ENCODE data around the gene VPS18. TPM values are rescaled to one million over a fixed set of nuclear protein-coding genes. Genes with fewer than 3 reads are reported as not detected.

The VPS18 gene
- total and polyA plus RNA-seq, 2 donors (not counting 3 experiments of a cell fraction or from before 2014, with no cell fraction given): 29.3 to 32.8 TPM

DNA sequence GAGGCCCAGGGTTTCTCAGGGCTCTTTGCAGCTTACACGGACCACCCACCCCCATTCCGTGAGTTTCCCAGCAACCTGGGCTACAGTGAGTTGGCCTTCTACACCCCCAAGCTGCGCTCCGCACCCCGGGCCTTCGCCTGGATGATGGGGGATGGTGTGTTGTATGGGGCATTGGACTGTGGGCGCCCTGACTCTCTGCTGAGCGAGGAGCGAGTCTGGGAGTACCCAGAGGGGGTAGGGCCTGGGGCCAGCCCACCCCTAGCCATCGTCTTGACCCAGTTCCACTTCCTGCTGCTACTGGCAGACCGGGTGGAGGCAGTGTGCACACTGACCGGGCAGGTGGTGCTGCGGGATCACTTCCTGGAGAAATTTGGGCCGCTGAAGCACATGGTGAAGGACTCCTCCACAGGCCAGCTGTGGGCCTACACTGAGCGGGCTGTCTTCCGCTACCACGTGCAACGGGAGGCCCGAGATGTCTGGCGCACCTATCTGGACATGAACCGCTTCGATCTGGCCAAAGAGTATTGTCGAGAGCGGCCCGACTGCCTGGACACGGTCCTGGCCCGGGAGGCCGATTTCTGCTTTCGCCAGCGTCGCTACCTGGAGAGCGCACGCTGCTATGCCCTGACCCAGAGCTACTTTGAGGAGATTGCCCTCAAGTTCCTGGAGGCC, 5.4 kb downstream of the VPS18 start:
- intact Hi-C loops (cut with micrococcal nuclease): loop anchor here (10.0 kb wide), 1 partner anchor 335 kb away; the partner anchor contains the start of genes CCDC32 and RPUSD2
- DNase-seq (ENCODE audit: low read depth, low spot score) (no peak), FAIRE-seq (no peak)
- Histone ChIP-seq H4K20me1 (replicated peaks; ENCODE audit: control insufficient read depth, extremely low read depth, insufficient read depth, low read length) (no peaks in the 10 kb centered on the region), H3K9me1 (replicated peaks; ENCODE audit: control insufficient read depth, extremely low read depth, insufficient read depth, low read length) (no peaks in the 10 kb centered on the region), H2AFZ (ENCODE audit: low read depth, low read length) (no peak overlapping the region), H3K79me2 (ENCODE audit: control insufficient read depth, insufficient read depth, low read length) (peaks cover 25% of the 10 kb centered on the region), H3K27me3 (ENCODE audit: control insufficient read depth in 2 of 2, insufficient read depth in 2 of 2, low read length in 2 of 2) (no peaks in the 10 kb centered on the region), H3K36me3 (ENCODE audit: control insufficient read depth in 2 of 2, extremely low read depth in 1 of 2, insufficient read depth in 2 of 2, low read length in 2 of 2) (peaks cover 8 to 41% of the 10 kb centered on the region in 2 experiments), H3K9ac (replicated peaks; ENCODE audit: extremely low read depth, insufficient read depth, low read length) (no peak overlapping the region), H3K9me3 (replicated peaks; ENCODE audit: control insufficient read depth, insufficient read depth, low read length) (no peaks in the 10 kb centered on the region), H3K27ac (ENCODE audit: insufficient read depth, low read depth, low read length) (no peak overlapping the region), H3K4me1 (ENCODE audit: control insufficient read depth, extremely low read depth, insufficient read depth, low read length) (peaks cover 11% of the 10 kb centered on the region), H3K4me3 (replicated peaks in 1 of 3; ENCODE audit: insufficient read depth in 1 of 3, low read depth in 1 of 3, low read length in 3 of 3) (no peak overlapping the region), H3K4me2 (ENCODE audit: insufficient read depth, low read length) (no peak overlapping the region)
- POLR2A ChIA-PET: no interaction called here
- TF ChIP-seq POLR2A (IDR thresholded peaks at IDR 0.05; ENCODE audit: low read depth, low read length) (no peak), EZH2 (IDR thresholded peaks at IDR 0.05; ENCODE audit: borderline replicate concordance, low read depth, low read length, severe bottlenecking) (no peak), JUN (IDR thresholded peaks at IDR 0.05; ENCODE audit: borderline replicate concordance, insufficient read depth, insufficient read length, low read depth) (no peak), POLR2AphosphoS5 (IDR thresholded peaks at IDR 0.05; ENCODE audit: insufficient read depth, low read depth, low read length) (no peak), GATA2 (IDR thresholded peaks at IDR 0.05; ENCODE audit: insufficient read depth, insufficient read length, low read depth, low read length) (no peak), FOS (IDR thresholded peaks at IDR 0.05; ENCODE audit: borderline replicate concordance, insufficient read depth, low read length) (no peak), MYC (IDR thresholded peaks at IDR 0.05; ENCODE audit: low read depth, low read length) (no peak)
- TF ChIP-seq, protein P1, sequence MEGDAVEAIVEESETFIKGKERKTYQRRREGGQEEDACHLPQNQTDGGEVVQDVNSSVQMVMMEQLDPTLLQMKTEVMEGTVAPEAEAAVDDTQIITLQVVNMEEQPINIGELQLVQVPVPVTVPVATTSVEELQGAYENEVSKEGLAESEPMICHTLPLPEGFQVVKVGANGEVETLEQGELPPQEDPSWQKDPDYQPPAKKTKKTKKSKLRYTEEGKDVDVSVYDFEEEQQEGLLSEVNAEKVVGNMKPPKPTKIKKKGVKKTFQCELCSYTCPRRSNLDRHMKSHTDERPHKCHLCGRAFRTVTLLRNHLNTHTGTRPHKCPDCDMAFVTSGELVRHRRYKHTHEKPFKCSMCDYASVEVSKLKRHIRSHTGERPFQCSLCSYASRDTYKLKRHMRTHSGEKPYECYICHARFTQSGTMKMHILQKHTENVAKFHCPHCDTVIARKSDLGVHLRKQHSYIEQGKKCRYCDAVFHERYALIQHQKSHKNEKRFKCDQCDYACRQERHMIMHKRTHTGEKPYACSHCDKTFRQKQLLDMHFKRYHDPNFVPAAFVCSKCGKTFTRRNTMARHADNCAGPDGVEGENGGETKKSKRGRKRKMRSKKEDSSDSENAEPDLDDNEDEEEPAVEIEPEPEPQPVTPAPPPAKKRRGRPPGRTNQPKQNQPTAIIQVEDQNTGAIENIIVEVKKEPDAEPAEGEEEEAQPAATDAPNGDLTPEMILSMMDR (IDR thresholded peaks at IDR 0.05; ENCODE audit: extremely low read depth in 1 of 2, insufficient read depth in 1 of 2, low read depth in 1 of 2, low read length in 2 of 2): no peak
- TF ChIP-seq, protein P2, sequence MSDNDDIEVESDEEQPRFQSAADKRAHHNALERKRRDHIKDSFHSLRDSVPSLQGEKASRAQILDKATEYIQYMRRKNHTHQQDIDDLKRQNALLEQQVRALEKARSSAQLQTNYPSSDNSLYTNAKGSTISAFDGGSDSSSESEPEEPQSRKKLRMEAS (IDR thresholded peaks at IDR 0.05; ENCODE audit: insufficient read depth, insufficient read length): no peak
- BruUV-seq (replicated peaks): no TSS peak
- CTCF ChIA-PET: interaction anchor here (1.0 to 2.0 kb wide), 6 partner anchors 31 to 286 kb away, joined by 3 to 8 read pairs (median 4); no protein-coding TSS in a partner anchor
- dilution Hi-C loops (cut with MboI; ENCODE audit: extremely low pct_ligation_motif_present, low sequenced_read_pairs): loop anchor here (10.0 kb wide), 1 partner anchor 115 kb away; no protein-coding TSS in a partner anchor

Measured in endothelial cell of umbilical vein (primary cell).